CD4-positive, alpha-beta T cell treated with Interleukin-17A for 1 hour (primary cell): ENCODE measurements around the gene ACYP2.
"Not testable (repeated sequence)": the region's sequence is repeated elsewhere in the genome, so short reads cannot be mapped to it uniquely, and the experiment has no call there.

Experiments used
- DNase-seq: peaks from one replicate; pipeline ENCODE4 v3.0.0-alpha.2; 2020

The ACYP2 gene

GRCh38 chr2:54099829-54100585, 15.4 kb upstream of the ACYP2 start:
- no peak for DNase-seq

GRCh38 chr2:54100772-54101171, 14.6 kb upstream of the ACYP2 start:
- no peak for DNase-seq

- peak; percentile 46 for DNase-seq
These were observed 11.7 kb upstream of the ACYP2 start for GRCh38 chr2:54103454-54104314.

- peak; percentile 70 for DNase-seq
These were observed 8.6 kb upstream of the ACYP2 start for GRCh38 chr2:54106631-54107454.

GRCh38 chr2:54107455-54107764, 8.0 kb upstream of the ACYP2 start:
- no peak for DNase-seq

GRCh38 chr2:54107903-54108615, 7.4 kb upstream of the ACYP2 start:
- DNase-seq: no peak

- no peak for DNase-seq
These were observed 5.6 kb upstream of the ACYP2 start for GRCh38 chr2:54109848-54110247.

GRCh38 chr2:54114479-54114878, 936 bp upstream of the ACYP2 start:
- DNase-seq: not testable (repeated sequence)

GRCh38 chr2:54114936-54115283, 505 bp upstream of the ACYP2 start:
- DNase-seq: no peak

GRCh38 chr2:54116598-54116997, 1.2 kb downstream of the ACYP2 start:
- not testable (repeated sequence) for DNase-seq

GRCh38 chr2:54120950-54121349, 5.5 kb downstream of the ACYP2 start:
- no peak for DNase-seq

- no peak for DNase-seq
These were observed 6.9 kb downstream of the ACYP2 start for GRCh38 chr2:54122171-54122935.

- no peak for DNase-seq
These were observed 7.5 kb downstream of the ACYP2 start for GRCh38 chr2:54122939-54123338.

- DNase-seq: not testable (repeated sequence)
These were observed 11.8 kb downstream of the ACYP2 start for GRCh38 chr2:54127174-54127573.

- no peak for DNase-seq
These were observed 17.6 kb downstream of the ACYP2 start for GRCh38 chr2:54133056-54133455.

- DNase-seq: no peak
These were observed 23.8 kb downstream of the ACYP2 start for GRCh38 chr2:54139210-54139609.

- no peak for DNase-seq
These were observed 28.4 kb downstream of the ACYP2 start for GRCh38 chr2:54143780-54144179.

GRCh38 chr2:54148391-54148790, 33.0 kb downstream of the ACYP2 start:
- DNase-seq: no peak

- DNase-seq: no peak
These were observed 34.4 kb downstream of the ACYP2 start for GRCh38 chr2:54149638-54150441.

- no peak for DNase-seq
These were observed 42.9 kb downstream of the ACYP2 start for GRCh38 chr2:54158311-54158710.
